Measurements from ENCODE around the gene NPHP3.

The NPHP3 gene

GRCh38 chr3:132638706-132639105 lies 83.5 kb downstream of the NPHP3 start:
- no peaks in the 10 kb centered on the region for H3K4me1 Mint-ChIP-seq
- peaks cover 3% of the 10 kb centered on the region for H3K27me3 Mint-ChIP-seq (ENCODE audit: low read depth)
- peaks cover 10% of the 10 kb centered on the region for H3K36me3 Mint-ChIP-seq (ENCODE audit: low read depth)
- no peak for TF ChIP-seq CTCF (IDR thresholded peaks at IDR 0.05; ENCODE audit: unreplicated experiment in 3 of 3)
- H3K27ac Mint-ChIP-seq, result peak overlapping the region; percentile 14 to 66 (median 15)
- H3K4me3 Mint-ChIP-seq, result no peak overlapping the region
- H3K9me3 Mint-ChIP-seq, result no peaks in the 10 kb centered on the region

GRCh38 chr3:132637590-132637989 lies 84.6 kb downstream of the NPHP3 start:
- Mint-ChIP-seq H3K36me3 (ENCODE audit: low read depth) (peaks cover 17% of the 10 kb centered on the region), H3K4me3 (no peak overlapping the region), H3K9me3 (no peaks in the 10 kb centered on the region), H3K27me3 (ENCODE audit: low read depth) (peaks cover 3% of the 10 kb centered on the region), H3K27ac (no peak overlapping the region), H3K4me1 (no peaks in the 10 kb centered on the region)
- no peak for TF ChIP-seq CTCF (IDR thresholded peaks at IDR 0.05; ENCODE audit: unreplicated experiment in 3 of 3)

GRCh38 chr3:132635052-132635451 lies 87.2 kb downstream of the NPHP3 start:
- H3K9me3 Mint-ChIP-seq, result no peaks in the 10 kb centered on the region
- no peaks in the 10 kb centered on the region for H3K4me1 Mint-ChIP-seq
- TF ChIP-seq CTCF (IDR thresholded peaks at IDR 0.05; ENCODE audit: unreplicated experiment in 3 of 3), result no peak
- H3K27ac Mint-ChIP-seq, result no peak overlapping the region
- no peaks in the 10 kb centered on the region for H3K27me3 Mint-ChIP-seq (ENCODE audit: low read depth)
- peaks cover 18% of the 10 kb centered on the region for H3K36me3 Mint-ChIP-seq (ENCODE audit: low read depth)
- H3K4me3 Mint-ChIP-seq, result no peak overlapping the region
